Hepatocyte (in vitro differentiated cells): ENCODE data around the gene WDR33.

Source experiments
- EZH2 ChIP-seq: fragments of 200-600 bp; sonication (generic); IDR thresholded peaks from 2 replicates; pipeline ENCODE4 v1.6.1; 2016; ENCODE audit warnings: antibody characterized with exemption, mild to moderate bottlenecking, borderline replicate concordance
- EZH2phosphoT487 ChIP-seq: fragments of 200-600 bp; sonication (generic); IDR thresholded peaks from one replicate; pipeline ENCODE4 v1.6.1; 2018; ENCODE audit warnings: antibody characterized with exemption, mild to moderate bottlenecking, low read depth, moderate library complexity; ENCODE audit not compliant: unreplicated experiment, severe bottlenecking
- TF ChIP-seq, protein P1 (sequence below): fragments of 200-600 bp; sonication (generic); IDR thresholded peaks from 2 replicates; pipeline ENCODE4 v1.5.1; 2016; ENCODE audit warnings: antibody characterized with exemption, mild to moderate bottlenecking; ENCODE audit not compliant: poor library complexity

DNA sequence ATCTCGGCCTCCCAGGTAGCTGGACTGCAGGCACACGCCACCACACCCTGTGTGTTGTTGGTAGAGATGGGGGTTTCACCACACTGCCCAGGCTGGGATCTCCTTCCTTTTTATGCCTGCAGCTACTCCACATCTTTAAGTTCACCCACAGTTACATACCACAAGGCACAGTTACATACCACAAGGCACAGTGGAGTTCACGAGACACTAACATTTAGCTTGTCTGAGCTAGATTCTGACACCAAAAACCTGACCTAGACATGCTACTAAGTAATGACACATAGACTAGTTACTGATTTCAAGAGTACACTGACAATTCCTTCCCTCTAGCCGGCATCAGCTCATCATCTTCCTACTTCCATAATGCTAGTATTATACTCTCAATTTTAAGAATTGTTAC is 42.7 kb upstream of the WDR33 start:
- TF ChIP-seq EZH2phosphoT487 (no peak), EZH2 (no peak)
- TF ChIP-seq, protein P1, sequence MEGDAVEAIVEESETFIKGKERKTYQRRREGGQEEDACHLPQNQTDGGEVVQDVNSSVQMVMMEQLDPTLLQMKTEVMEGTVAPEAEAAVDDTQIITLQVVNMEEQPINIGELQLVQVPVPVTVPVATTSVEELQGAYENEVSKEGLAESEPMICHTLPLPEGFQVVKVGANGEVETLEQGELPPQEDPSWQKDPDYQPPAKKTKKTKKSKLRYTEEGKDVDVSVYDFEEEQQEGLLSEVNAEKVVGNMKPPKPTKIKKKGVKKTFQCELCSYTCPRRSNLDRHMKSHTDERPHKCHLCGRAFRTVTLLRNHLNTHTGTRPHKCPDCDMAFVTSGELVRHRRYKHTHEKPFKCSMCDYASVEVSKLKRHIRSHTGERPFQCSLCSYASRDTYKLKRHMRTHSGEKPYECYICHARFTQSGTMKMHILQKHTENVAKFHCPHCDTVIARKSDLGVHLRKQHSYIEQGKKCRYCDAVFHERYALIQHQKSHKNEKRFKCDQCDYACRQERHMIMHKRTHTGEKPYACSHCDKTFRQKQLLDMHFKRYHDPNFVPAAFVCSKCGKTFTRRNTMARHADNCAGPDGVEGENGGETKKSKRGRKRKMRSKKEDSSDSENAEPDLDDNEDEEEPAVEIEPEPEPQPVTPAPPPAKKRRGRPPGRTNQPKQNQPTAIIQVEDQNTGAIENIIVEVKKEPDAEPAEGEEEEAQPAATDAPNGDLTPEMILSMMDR, result no peak
